Right forelimb (tissue), 1 donor: Measurements from ENCODE around the gene PCK2.

Experiments used
- DNase-seq: peaks from one replicate; pipeline ENCODE4 v3.0.0-alpha.2; 2018

The PCK2 gene

GRCh38 chr14:24077086-24077485 is 17.0 kb upstream of the PCK2 start:
- no peak for DNase-seq

- no peak for DNase-seq
These were observed 16.0 kb upstream of the PCK2 start for GRCh38 chr14:24078146-24078545.

GRCh38 chr14:24079491-24080141 is 14.5 kb upstream of the PCK2 start:
- DNase-seq, result no peak

- no peak for DNase-seq
These were observed 14.0 kb upstream of the PCK2 start for GRCh38 chr14:24080142-24080530.

GRCh38 chr14:24080888-24081738 is 13.0 kb upstream of the PCK2 start:
- no peak for DNase-seq

- no peak for DNase-seq
These were observed 12.3 kb upstream of the PCK2 start for GRCh38 chr14:24081739-24082211.

- no peak for DNase-seq
These were observed 11.6 kb upstream of the PCK2 start for GRCh38 chr14:24082411-24083080.

GRCh38 chr14:24083462-24083861 is 10.6 kb upstream of the PCK2 start:
- no peak for DNase-seq

GRCh38 chr14:24084440-24084839 is 9.7 kb upstream of the PCK2 start:
- no peak for DNase-seq

GRCh38 chr14:24085215-24085614 is 8.9 kb upstream of the PCK2 start:
- no peak for DNase-seq

GRCh38 chr14:24086193-24086955 is 7.7 kb upstream of the PCK2 start:
- no peak for DNase-seq

GRCh38 chr14:24087004-24087403 is 7.1 kb upstream of the PCK2 start:
- DNase-seq, result no peak

GRCh38 chr14:24088095-24088494 is 6.0 kb upstream of the PCK2 start:
- DNase-seq, result no peak

GRCh38 chr14:24089890-24090289 is 4.2 kb upstream of the PCK2 start:
- DNase-seq, result no peak

- DNase-seq, result no peak
These were observed 2.0 kb upstream of the PCK2 start for GRCh38 chr14:24092110-24092504.

GRCh38 chr14:24092505-24093206 is 1.5 kb upstream of the PCK2 start:
- no peak for DNase-seq

GRCh38 chr14:24093207-24093900 is 757 bp upstream of the PCK2 start:
- DNase-seq, result no peak

GRCh38 chr14:24094841-24095270 is 745 bp downstream of the PCK2 start:
- DNase-seq, result no peak

- peak; percentile 51 for DNase-seq
These were observed 1.4 kb downstream of the PCK2 start for GRCh38 chr14:24095271-24096068.

- DNase-seq, result no peak
These were observed 2.6 kb downstream of the PCK2 start for GRCh38 chr14:24096545-24097181.
